Measurements from ENCODE around the gene ZFPM1.

The ZFPM1 gene

DNA sequence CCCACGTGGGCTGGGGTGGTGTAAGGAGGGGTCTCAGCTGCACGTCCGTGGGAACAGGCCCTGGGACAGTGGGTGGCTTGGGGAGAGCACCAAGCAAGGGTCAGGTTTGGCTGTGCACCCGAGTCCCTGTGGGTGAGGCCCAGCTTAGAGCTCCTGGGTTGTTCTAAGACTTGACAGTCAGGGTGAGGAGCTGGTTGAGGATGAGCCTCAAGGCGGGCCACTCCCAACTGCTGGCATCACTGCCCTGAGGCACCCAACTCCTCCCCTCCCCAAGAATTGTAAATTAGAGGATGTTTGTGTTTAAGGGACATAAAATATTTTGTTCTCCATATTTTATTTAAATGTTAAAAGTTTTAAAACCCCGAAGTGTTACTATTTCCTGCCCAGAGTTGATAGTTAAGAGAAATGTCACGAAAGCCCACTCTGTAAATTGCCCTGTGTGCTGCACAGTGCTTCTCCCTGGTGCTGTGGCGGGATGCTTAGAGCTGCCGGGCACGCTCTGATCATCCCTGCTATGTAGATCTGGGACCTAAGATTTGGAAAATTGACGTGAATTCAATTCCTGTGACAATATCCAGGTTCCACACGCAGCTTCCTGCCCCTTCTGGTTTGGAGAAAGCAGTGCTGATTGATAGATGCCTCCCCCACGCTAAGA lies 133.0 kb downstream of the ZFPM1 start:
- Histone ChIP-seq H3K9ac (ENCODE audit: insufficient read length) (no peak overlapping the region), H3K36me3 (ENCODE audit: insufficient read depth, low read length) (peaks cover 7% of the 10 kb centered on the region; the same call in 1 of the 2 replicates), H3K27ac (no peak overlapping the region), H3K9me3 (ENCODE audit: low read depth, low read length) (no peaks in the 10 kb centered on the region), H3K4me3 (no peak overlapping the region)
- no peak for DNase-seq (ENCODE audit: low read depth, low spot score)
- TF ChIP-seq FOXP2 (optimal IDR thresholded peaks at IDR 0.05; ENCODE audit: control extremely low read depth, extremely low read length, insufficient read depth), result no peak
- TF ChIP-seq EZH2 (IDR thresholded peaks at IDR 0.05), result no peak
- no peak for TF ChIP-seq POLR2AphosphoS5 (IDR thresholded peaks at IDR 0.05; ENCODE audit: borderline replicate concordance, low read depth, low read length)
